Measurements from ENCODE around the gene TMEM258. TPM values are rescaled to one million over a fixed set of nuclear protein-coding genes. Genes with fewer than 3 reads are reported as not detected.

The TMEM258 gene
- total and polyA plus RNA-seq, 2 donors (not counting 1 experiment from before 2014, with no cell fraction given): 65.8 to 130 TPM

GRCh38 chr11:61791737-61792309, 576 bp downstream of the TMEM258 start:
- no peaks in the 10 kb centered on the region for H3K27me3 Mint-ChIP-seq
- intact Hi-C loops (cut with micrococcal nuclease): loop anchor here (1.0 to 5.0 kb wide), 6 partner anchors 25 to 880 kb away; partner anchors contain the start of genes FADS1 and TMEM109
- H3K27ac ChIP-seq (ENCODE audit: low read length in 2 of 2): peak overlapping the region; percentile 92 to 96
- DNase-seq (no peak), ATAC-seq (ENCODE audit: low read depth) (no peak)
- H3K4me1 Mint-ChIP-seq: peaks cover 32% of the 10 kb centered on the region
- peak overlapping the region; percentile 99 for H2AFZ ChIP-seq (ENCODE audit: insufficient read depth, low read depth, low read length, poor library complexity, severe bottlenecking)
- peaks cover 11 to 25% of the 10 kb centered on the region in 2 donors for H3K4me1 ChIP-seq (ENCODE audit: control insufficient read depth in 2 of 2, insufficient read depth in 2 of 2, low read length in 2 of 2)
- H3K36me3 ChIP-seq (replicated peaks in 1 of 2; ENCODE audit: control extremely low read depth in 1 of 2, control insufficient read depth in 1 of 2, extremely low read depth in 1 of 2, insufficient read depth in 2 of 2, low read length in 1 of 2): peaks cover 0 to 42% of the 10 kb centered on the region in 2 experiments
- ChIA-PET POLR2A (interaction anchor here (1.9 kb wide), 1 partner anchor 332 kb away, joined by 6 read pairs; the partner anchor contains the start of gene INCENP), CTCF (interaction anchor here (0.6 to 3.8 kb wide), 6 partner anchors 9 to 515 kb away, joined by 3 to 32 read pairs (median 9); no protein-coding TSS in a partner anchor)
- H3K27ac Mint-ChIP-seq: peak overlapping the region; percentile 97
- TF ChIP-seq EZH2 (IDR thresholded peaks at IDR 0.05; ENCODE audit: borderline replicate concordance, insufficient read depth, low read depth, low read length, poor library complexity, severe bottlenecking) (no peak), CTCF (IDR thresholded peaks at IDR 0.05) (no peak)
- H3K4me3 Mint-ChIP-seq: peak overlapping the region; percentile 93
- no peaks in the 10 kb centered on the region for H3K9me3 Mint-ChIP-seq (ENCODE audit: insufficient read depth)
- 6% methylated on average over 14 of the region's 14 CpGs for WGBS (ENCODE audit: insufficient coverage)
- H3K4me2 ChIP-seq (replicated peaks; ENCODE audit: low read depth, low read length, poor library complexity, severe bottlenecking): peak overlapping the region; percentile 80
- peak overlapping the region; percentile 87 for H3K9ac ChIP-seq (ENCODE audit: low read length)
- H3K27me3 ChIP-seq (replicated peaks in 1 of 4; ENCODE audit: control extremely low read depth in 1 of 4, control insufficient read depth in 3 of 4, insufficient read depth in 4 of 4, low read length in 3 of 4): no peaks in the 10 kb centered on the region
- no peaks in the 10 kb centered on the region for H4K20me1 ChIP-seq (ENCODE audit: control insufficient read depth, insufficient read depth, low read length, poor library complexity, severe bottlenecking)
- peak overlapping the region; percentile 80 to 94 (median 88) for H3K4me3 ChIP-seq (ENCODE audit: control extremely low read depth in 1 of 5, extremely low read depth in 1 of 5, insufficient read depth in 1 of 5, low read depth in 2 of 5, low read length in 4 of 5)
- peaks cover 73% of the 10 kb centered on the region for H3K79me2 ChIP-seq (ENCODE audit: control insufficient read depth, insufficient read depth, low read length)
- no peaks in the 10 kb centered on the region for H3K9me3 ChIP-seq (ENCODE audit: control extremely low read depth in 1 of 3, control insufficient read depth in 2 of 3, insufficient read depth in 1 of 3, low read length in 2 of 3)

- no peak overlapping the region for H2AFZ ChIP-seq (ENCODE audit: insufficient read depth, low read depth, low read length, poor library complexity, severe bottlenecking)
- peaks cover 0 to 43% of the 10 kb centered on the region in 2 experiments for H3K36me3 ChIP-seq (replicated peaks in 1 of 2; ENCODE audit: control extremely low read depth in 1 of 2, control insufficient read depth in 1 of 2, extremely low read depth in 1 of 2, insufficient read depth in 2 of 2, low read length in 1 of 2)
- no peak for DNase-seq
- H3K27me3 ChIP-seq (replicated peaks in 1 of 4; ENCODE audit: control extremely low read depth in 1 of 4, control insufficient read depth in 3 of 4, insufficient read depth in 4 of 4, low read length in 3 of 4): no peaks in the 10 kb centered on the region
- Mint-ChIP-seq H3K4me3 (no peak overlapping the region), H3K4me1 (peaks cover 27% of the 10 kb centered on the region), H3K27ac (no peak overlapping the region), H3K27me3 (no peaks in the 10 kb centered on the region), H3K9me3 (ENCODE audit: insufficient read depth) (no peaks in the 10 kb centered on the region)
- TF ChIP-seq EZH2 (IDR thresholded peaks at IDR 0.05; ENCODE audit: borderline replicate concordance, insufficient read depth, low read depth, low read length, poor library complexity, severe bottlenecking): no peak
- no peak for TF ChIP-seq CTCF (IDR thresholded peaks at IDR 0.05)
- no peak overlapping the region for H3K27ac ChIP-seq (ENCODE audit: low read length in 2 of 2)
- no peak overlapping the region for H3K9ac ChIP-seq (ENCODE audit: low read length)
- no peak overlapping the region for H3K4me3 ChIP-seq (ENCODE audit: control extremely low read depth in 1 of 5, extremely low read depth in 1 of 5, insufficient read depth in 1 of 5, low read depth in 2 of 5, low read length in 4 of 5)
- CTCF ChIA-PET: interaction anchor here (0.8 to 2.7 kb wide), 5 partner anchors 9 to 320 kb away, joined by 3 to 24 read pairs (median 3); no protein-coding TSS in a partner anchor
- ATAC-seq (ENCODE audit: low read depth): no peak
- POLR2A ChIA-PET: interaction anchor here (0.8 kb wide), 1 partner anchor 92 kb away, joined by 4 read pairs; no protein-coding TSS in a partner anchor
- 77% methylated on average over 6 of the region's 9 CpGs for WGBS (ENCODE audit: insufficient coverage)
- H3K4me2 ChIP-seq (replicated peaks; ENCODE audit: low read depth, low read length, poor library complexity, severe bottlenecking): no peak overlapping the region
- intact Hi-C loops (cut with micrococcal nuclease): no loop called here
- H3K9me3 ChIP-seq (ENCODE audit: control extremely low read depth in 1 of 3, control insufficient read depth in 2 of 3, insufficient read depth in 1 of 3, low read length in 2 of 3): no peaks in the 10 kb centered on the region
- peaks cover 11% of the 10 kb centered on the region for H4K20me1 ChIP-seq (ENCODE audit: control insufficient read depth, insufficient read depth, low read length, poor library complexity, severe bottlenecking)
- peaks cover 39% of the 10 kb centered on the region for H3K79me2 ChIP-seq (ENCODE audit: control insufficient read depth, insufficient read depth, low read length)
- H3K4me1 ChIP-seq (ENCODE audit: control insufficient read depth in 2 of 2, insufficient read depth in 2 of 2, low read length in 2 of 2): peaks cover 15 to 26% of the 10 kb centered on the region in 2 donors
Observed at GRCh38 chr11:61787928-61788491, 4.4 kb downstream of the TMEM258 start.
